Measurements from ENCODE around the gene SPESP1. TPM values are rescaled to one million over a fixed set of nuclear protein-coding genes. Genes with fewer than 3 reads are reported as not detected.
A peak's percentile ranks its signal among the peaks of the same experiment; 100 is the strongest.

Gene SPESP1
- total and polyA plus RNA-seq, 4 donors: 0.33 to 3.2 (median 1.4) TPM

DNA sequence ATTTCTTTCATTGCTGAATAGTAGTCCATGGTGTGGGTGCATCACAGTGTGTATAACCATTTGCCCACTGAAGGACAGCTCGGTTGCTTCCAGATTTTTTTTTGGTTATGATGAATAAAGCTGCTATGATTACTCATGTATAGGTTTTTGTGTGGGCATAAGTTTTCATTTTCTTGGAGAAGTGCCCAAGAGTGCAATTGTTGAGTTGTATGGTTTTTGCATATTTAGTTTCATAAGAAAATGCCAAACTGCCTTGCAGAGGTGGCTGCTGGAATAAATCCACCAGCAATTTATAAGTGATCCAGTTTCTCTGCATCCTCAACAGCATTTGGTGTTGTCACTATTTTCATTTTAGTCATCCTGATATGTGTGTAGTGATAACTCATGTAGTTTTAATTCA is 8.4 kb upstream of the SPESP1 start (continued):
- no peak for TF ChIP-seq TAF1 (conservative IDR thresholded peaks at IDR 0.05)
- TF ChIP-seq SP1 (IDR thresholded peaks at IDR 0.05): no peak
- TF ChIP-seq, protein P1, sequence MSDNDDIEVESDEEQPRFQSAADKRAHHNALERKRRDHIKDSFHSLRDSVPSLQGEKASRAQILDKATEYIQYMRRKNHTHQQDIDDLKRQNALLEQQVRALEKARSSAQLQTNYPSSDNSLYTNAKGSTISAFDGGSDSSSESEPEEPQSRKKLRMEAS (IDR thresholded peaks at IDR 0.05): no peak
- TF ChIP-seq RXRA (IDR thresholded peaks at IDR 0.05): no peak

DNA sequence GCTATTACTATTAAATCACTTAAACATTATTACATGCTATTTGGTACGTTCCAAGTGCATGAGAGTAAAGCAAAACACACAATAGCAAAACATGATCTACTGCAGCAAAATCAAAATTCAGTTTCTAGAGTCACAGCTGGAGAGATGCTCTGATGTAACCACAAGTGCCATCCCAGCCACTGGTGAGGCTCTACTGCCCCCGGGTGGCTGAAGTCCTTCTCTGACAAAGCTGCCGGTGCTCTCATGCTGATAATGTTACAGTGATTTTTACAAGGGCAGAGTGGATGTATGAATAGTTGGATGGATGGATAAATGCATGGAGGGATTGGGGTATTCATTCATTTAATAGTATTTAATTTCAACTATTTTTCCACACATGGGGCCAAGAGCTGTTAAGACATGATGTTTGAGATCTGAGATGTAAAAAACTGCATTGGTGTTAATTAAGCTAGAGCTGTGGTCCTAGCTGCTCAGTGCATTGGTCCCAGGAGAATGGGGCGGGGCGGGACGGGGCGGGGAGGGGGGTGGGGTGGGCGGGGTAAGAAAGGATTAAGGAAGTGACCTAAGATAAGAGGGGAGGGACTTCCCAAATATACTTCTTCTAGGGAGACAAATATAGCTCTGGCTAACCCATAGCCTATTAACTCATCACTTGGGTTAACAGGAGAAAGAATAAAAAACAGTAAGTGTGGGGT is 5.3 kb upstream of the SPESP1 start:
- no peaks in the 10 kb centered on the region for H3K36me3 ChIP-seq (ENCODE audit: control insufficient read depth in 4 of 4, insufficient read depth in 3 of 4, low read depth in 1 of 4, low read length in 3 of 4)
- peak; percentile 76 for DNase-seq (ENCODE audit: low spot score)
- TF ChIP-seq, protein P2, sequence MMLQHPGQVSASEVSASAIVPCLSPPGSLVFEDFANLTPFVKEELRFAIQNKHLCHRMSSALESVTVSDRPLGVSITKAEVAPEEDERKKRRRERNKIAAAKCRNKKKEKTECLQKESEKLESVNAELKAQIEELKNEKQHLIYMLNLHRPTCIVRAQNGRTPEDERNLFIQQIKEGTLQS (IDR thresholded peaks at IDR 0.05): peak; percentile 36
- TF ChIP-seq, protein P1 (IDR thresholded peaks at IDR 0.05): no peak
- TF ChIP-seq NR2F2 (IDR thresholded peaks at IDR 0.05) (no peak), RAD21 (IDR thresholded peaks at IDR 0.05) (peak; percentile 94 to 96), SP1 (IDR thresholded peaks at IDR 0.05) (no peak), HNF4G (IDR thresholded peaks at IDR 0.05) (no peak)
- TF ChIP-seq, protein P3, sequence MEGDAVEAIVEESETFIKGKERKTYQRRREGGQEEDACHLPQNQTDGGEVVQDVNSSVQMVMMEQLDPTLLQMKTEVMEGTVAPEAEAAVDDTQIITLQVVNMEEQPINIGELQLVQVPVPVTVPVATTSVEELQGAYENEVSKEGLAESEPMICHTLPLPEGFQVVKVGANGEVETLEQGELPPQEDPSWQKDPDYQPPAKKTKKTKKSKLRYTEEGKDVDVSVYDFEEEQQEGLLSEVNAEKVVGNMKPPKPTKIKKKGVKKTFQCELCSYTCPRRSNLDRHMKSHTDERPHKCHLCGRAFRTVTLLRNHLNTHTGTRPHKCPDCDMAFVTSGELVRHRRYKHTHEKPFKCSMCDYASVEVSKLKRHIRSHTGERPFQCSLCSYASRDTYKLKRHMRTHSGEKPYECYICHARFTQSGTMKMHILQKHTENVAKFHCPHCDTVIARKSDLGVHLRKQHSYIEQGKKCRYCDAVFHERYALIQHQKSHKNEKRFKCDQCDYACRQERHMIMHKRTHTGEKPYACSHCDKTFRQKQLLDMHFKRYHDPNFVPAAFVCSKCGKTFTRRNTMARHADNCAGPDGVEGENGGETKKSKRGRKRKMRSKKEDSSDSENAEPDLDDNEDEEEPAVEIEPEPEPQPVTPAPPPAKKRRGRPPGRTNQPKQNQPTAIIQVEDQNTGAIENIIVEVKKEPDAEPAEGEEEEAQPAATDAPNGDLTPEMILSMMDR (IDR thresholded peaks at IDR 0.05; ENCODE audit: low read depth, low read length, missing input control): peak; percentile 85
- no peak overlapping the region for H3K27ac ChIP-seq (ENCODE audit: low read depth in 1 of 2, low read length in 2 of 2)
- no peak overlapping the region for H3K9ac ChIP-seq (ENCODE audit: low read depth in 1 of 2, low read length in 2 of 2)
- no peaks in the 10 kb centered on the region for H3K9me3 ChIP-seq (ENCODE audit: control insufficient read depth in 4 of 4, low read length in 3 of 4)
- WGBS: 2% methylated on average over 8 of the region's 8 CpGs
- no peaks in the 10 kb centered on the region for H3K4me1 ChIP-seq (ENCODE audit: control insufficient read depth in 4 of 4, insufficient read depth in 4 of 4, low read length in 3 of 4)
- peaks cover 0 to 3% (median 0%) of the 10 kb centered on the region in 4 donors for H3K27me3 ChIP-seq (ENCODE audit: control insufficient read depth in 4 of 4, insufficient read depth in 4 of 4, low read length in 3 of 4)
- no peak overlapping the region for H3K4me3 ChIP-seq (ENCODE audit: low read depth in 1 of 3, low read length in 3 of 3)

DNA sequence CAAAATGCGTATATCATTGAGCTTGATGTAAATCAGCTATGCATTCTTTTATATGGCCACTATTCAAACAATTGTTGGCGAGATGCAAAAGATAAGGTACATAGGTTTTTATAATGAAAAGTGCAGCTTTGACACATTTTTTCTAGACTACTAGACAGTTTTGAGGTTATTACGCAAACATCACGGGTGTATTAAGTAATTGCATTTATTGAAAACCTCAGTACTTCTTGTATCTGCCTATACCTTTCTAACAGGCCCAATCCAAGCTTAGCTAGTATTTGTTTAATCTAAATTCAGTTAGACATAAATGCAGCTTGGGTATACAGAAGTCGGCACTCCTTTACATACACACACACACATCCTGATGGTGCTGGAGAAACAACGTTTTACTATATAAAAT is 2.7 kb downstream of the SPESP1 start:
- H3K9me3 ChIP-seq (ENCODE audit: control insufficient read depth in 4 of 4, low read length in 3 of 4): no peaks in the 10 kb centered on the region
- 85% methylated on average over 6 of the region's 6 CpGs for WGBS
- no peak for DNase-seq (ENCODE audit: low spot score)
- H3K27ac ChIP-seq (ENCODE audit: low read depth in 1 of 2, low read length in 2 of 2): no peak overlapping the region
- no peaks in the 10 kb centered on the region for H3K36me3 ChIP-seq (ENCODE audit: control insufficient read depth in 4 of 4, insufficient read depth in 3 of 4, low read depth in 1 of 4, low read length in 3 of 4)
- H3K4me1 ChIP-seq (ENCODE audit: control insufficient read depth in 4 of 4, insufficient read depth in 4 of 4, low read length in 3 of 4): peaks cover 0 to 2% (median 0%) of the 10 kb centered on the region in 4 donors
- H3K27me3 ChIP-seq (ENCODE audit: control insufficient read depth in 4 of 4, insufficient read depth in 4 of 4, low read length in 3 of 4): peaks cover 0 to 4% (median 0%) of the 10 kb centered on the region in 4 donors
- H3K9ac ChIP-seq (ENCODE audit: low read depth in 1 of 2, low read length in 2 of 2): no peak overlapping the region
- no peak overlapping the region for H3K4me3 ChIP-seq (ENCODE audit: low read depth in 1 of 3, low read length in 3 of 3)
- TF ChIP-seq EGR1 (IDR thresholded peaks at IDR 0.05; ENCODE audit: low read depth in 2 of 2) (no peak), JUND (IDR thresholded peaks at IDR 0.05) (no peak), HNF4G (IDR thresholded peaks at IDR 0.05) (no peak), FOXA1 (IDR thresholded peaks at IDR 0.05) (no peak), GABPA (IDR thresholded peaks at IDR 0.05 in 1 of 2, conservative IDR thresholded peaks at IDR 0.05 in 1 of 2) (no peak), RAD21 (IDR thresholded peaks at IDR 0.05) (no peak), HNF4A (conservative IDR thresholded peaks at IDR 0.05) (no peak), SP1 (IDR thresholded peaks at IDR 0.05) (no peak), NR2F2 (IDR thresholded peaks at IDR 0.05) (no peak), RXRA (IDR thresholded peaks at IDR 0.05) (no peak), FOXA2 (IDR thresholded peaks at IDR 0.05) (no peak), YY1 (IDR thresholded peaks at IDR 0.05) (no peak)
- TF ChIP-seq, protein P4, sequence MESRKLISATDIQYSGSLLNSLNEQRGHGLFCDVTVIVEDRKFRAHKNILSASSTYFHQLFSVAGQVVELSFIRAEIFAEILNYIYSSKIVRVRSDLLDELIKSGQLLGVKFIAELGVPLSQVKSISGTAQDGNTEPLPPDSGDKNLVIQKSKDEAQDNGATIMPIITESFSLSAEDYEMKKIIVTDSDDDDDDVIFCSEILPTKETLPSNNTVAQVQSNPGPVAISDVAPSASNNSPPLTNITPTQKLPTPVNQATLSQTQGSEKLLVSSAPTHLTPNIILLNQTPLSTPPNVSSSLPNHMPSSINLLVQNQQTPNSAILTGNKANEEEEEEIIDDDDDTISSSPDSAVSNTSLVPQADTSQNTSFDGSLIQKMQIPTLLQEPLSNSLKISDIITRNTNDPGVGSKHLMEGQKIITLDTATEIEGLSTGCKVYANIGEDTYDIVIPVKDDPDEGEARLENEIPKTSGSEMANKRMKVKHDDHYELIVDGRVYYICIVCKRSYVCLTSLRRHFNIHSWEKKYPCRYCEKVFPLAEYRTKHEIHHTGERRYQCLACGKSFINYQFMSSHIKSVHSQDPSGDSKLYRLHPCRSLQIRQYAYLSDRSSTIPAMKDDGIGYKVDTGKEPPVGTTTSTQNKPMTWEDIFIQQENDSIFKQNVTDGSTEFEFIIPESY (IDR thresholded peaks at IDR 0.05): no peak
- TF ChIP-seq, protein P3 (IDR thresholded peaks at IDR 0.05; ENCODE audit: low read depth, low read length, missing input control): no peak
- TF ChIP-seq, protein P2 (IDR thresholded peaks at IDR 0.05): no peak
- TF ChIP-seq, protein P1 (IDR thresholded peaks at IDR 0.05): no peak

Data from liver (tissue), 9 donors.